HL-60 (cell line): Measurements from ENCODE around the gene CASP12.

Experiments used
- CTCF ChIP-seq: IDR thresholded peaks from one replicate; pipeline ENCODE4 v1.5.1; 2011; ENCODE audit warnings: low read length, control low read depth, inconsistent platforms; ENCODE audit not compliant: insufficient read depth
- POLR2AphosphoS5 ChIP-seq: IDR thresholded peaks from 2 replicates; pipeline ENCODE4 v1.6.1; 2012; ENCODE audit warnings: low read depth
- SPI1 ChIP-seq: IDR thresholded peaks from 2 replicates; pipeline ENCODE4 v1.6.1; 2012; ENCODE audit warnings: low read depth, mild to moderate bottlenecking, borderline replicate concordance

GRCh38 chr11:104837969-104838639 lies 60.2 kb downstream of the CASP12 start:
- no peak for TF ChIP-seq POLR2AphosphoS5
- no peak for TF ChIP-seq CTCF
- TF ChIP-seq SPI1: no peak
